Calu3 (cell line): ENCODE data around the gene C9orf78. TPM values are rescaled to one million over a fixed set of nuclear protein-coding genes. Genes with fewer than 3 reads are reported as not detected.

Experiments used
- BruUV-seq: library from RNA; stranded (reverse); fragments of 400-500 nt; replicated peaks from 2 replicates; lab custom pipeline; 2021; lab: Mats Ljungman, UMichigan
- CTCF ChIA-PET: fragments of 300-600 bp; sonication (Branson Sonifier 250); formaldehyde crosslinking; loops from one replicate; lab custom pipeline; 2022; ENCODE audit warnings: antibody characterized with exemption; lab: Charles Lee
- DNase-seq: peaks from one replicate; pipeline ENCODE4 v3.0.0; 2022
- H3K27ac Mint-ChIP-seq: one replicate; pipeline ENCODE4 v1.8.0; 2022; ENCODE audit warnings: mixed read lengths; ENCODE audit not compliant: unreplicated experiment
- H3K27me3 Mint-ChIP-seq: one replicate; pipeline ENCODE4 v1.8.0; 2022; ENCODE audit warnings: mixed read lengths; ENCODE audit not compliant: unreplicated experiment
- H3K36me3 Mint-ChIP-seq: one replicate; pipeline ENCODE4 v1.8.0; 2022; ENCODE audit warnings: mild to moderate bottlenecking, moderate library complexity, mixed read lengths; ENCODE audit not compliant: insufficient read depth, unreplicated experiment
- H3K4me1 Mint-ChIP-seq: one replicate; pipeline ENCODE4 v1.8.0; 2022; ENCODE audit warnings: mild to moderate bottlenecking, low read depth, mixed read lengths; ENCODE audit not compliant: unreplicated experiment
- H3K4me3 Mint-ChIP-seq: one replicate; pipeline ENCODE4 v1.8.0; 2022; ENCODE audit warnings: mild to moderate bottlenecking, low read depth, moderate library complexity, mixed read lengths; ENCODE audit not compliant: unreplicated experiment
- H3K9me3 Mint-ChIP-seq: one replicate; pipeline ENCODE4 v1.8.0; 2022; ENCODE audit warnings: low read depth, mixed read lengths; ENCODE audit not compliant: unreplicated experiment
- intact Hi-C: fragments of 100-400 bp; cut with micrococcal nuclease; formaldehyde crosslinking; loops from one replicate; pipeline ENCODE4 v1.10.0; 2022; ENCODE audit not compliant: unreplicated experiment
- total RNA-seq: library from RNA; stranded (reverse); gene quantifications from 2 replicates; pipeline ENCODE4 v1.2.3, GENCODE V29; 2022
- TF ChIP-seq, protein P1 (sequence below): fragments of 200-600 bp; IDR thresholded peaks from one replicate; pipeline ENCODE4 v1.8.0; 2022; ENCODE audit warnings: antibody characterized with exemption; ENCODE audit not compliant: unreplicated experiment

The C9orf78 gene
- total RNA-seq, 1 experiment from 2014 or later: 24.5 TPM

DNA sequence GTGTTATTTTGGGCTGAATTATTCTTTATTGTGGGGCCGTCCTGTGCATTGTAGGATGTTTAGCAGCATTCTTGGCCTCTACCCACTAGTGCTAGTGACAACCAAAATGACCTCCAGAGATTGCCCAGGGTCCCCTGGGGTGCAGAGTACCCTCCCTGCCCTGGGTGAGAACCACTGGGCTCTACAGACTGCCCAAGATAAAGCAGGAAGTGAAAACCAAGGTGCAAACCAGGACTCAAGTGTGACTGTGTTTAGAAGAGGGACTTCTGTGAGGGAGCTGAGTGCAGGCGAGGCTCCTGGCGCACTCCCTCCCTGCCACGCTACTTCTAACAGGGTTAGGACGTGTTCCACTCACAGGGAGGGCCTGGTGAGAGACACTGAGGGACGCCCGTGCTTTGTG is 41.7 kb upstream of the C9orf78 start:
- TF ChIP-seq, protein P1, sequence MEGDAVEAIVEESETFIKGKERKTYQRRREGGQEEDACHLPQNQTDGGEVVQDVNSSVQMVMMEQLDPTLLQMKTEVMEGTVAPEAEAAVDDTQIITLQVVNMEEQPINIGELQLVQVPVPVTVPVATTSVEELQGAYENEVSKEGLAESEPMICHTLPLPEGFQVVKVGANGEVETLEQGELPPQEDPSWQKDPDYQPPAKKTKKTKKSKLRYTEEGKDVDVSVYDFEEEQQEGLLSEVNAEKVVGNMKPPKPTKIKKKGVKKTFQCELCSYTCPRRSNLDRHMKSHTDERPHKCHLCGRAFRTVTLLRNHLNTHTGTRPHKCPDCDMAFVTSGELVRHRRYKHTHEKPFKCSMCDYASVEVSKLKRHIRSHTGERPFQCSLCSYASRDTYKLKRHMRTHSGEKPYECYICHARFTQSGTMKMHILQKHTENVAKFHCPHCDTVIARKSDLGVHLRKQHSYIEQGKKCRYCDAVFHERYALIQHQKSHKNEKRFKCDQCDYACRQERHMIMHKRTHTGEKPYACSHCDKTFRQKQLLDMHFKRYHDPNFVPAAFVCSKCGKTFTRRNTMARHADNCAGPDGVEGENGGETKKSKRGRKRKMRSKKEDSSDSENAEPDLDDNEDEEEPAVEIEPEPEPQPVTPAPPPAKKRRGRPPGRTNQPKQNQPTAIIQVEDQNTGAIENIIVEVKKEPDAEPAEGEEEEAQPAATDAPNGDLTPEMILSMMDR: no peak
- no peaks in the 10 kb centered on the region for H3K36me3 Mint-ChIP-seq
- intact Hi-C loops: no loop called here
- H3K27ac Mint-ChIP-seq: no peak overlapping the region
- H3K27me3 Mint-ChIP-seq: no peaks in the 10 kb centered on the region
- no peak overlapping the region for H3K4me3 Mint-ChIP-seq
- no peaks in the 10 kb centered on the region for H3K9me3 Mint-ChIP-seq
- DNase-seq: no peak
- no peaks in the 10 kb centered on the region for H3K4me1 Mint-ChIP-seq
- no TSS peak for BruUV-seq
- CTCF ChIA-PET: no interaction called here

DNA sequence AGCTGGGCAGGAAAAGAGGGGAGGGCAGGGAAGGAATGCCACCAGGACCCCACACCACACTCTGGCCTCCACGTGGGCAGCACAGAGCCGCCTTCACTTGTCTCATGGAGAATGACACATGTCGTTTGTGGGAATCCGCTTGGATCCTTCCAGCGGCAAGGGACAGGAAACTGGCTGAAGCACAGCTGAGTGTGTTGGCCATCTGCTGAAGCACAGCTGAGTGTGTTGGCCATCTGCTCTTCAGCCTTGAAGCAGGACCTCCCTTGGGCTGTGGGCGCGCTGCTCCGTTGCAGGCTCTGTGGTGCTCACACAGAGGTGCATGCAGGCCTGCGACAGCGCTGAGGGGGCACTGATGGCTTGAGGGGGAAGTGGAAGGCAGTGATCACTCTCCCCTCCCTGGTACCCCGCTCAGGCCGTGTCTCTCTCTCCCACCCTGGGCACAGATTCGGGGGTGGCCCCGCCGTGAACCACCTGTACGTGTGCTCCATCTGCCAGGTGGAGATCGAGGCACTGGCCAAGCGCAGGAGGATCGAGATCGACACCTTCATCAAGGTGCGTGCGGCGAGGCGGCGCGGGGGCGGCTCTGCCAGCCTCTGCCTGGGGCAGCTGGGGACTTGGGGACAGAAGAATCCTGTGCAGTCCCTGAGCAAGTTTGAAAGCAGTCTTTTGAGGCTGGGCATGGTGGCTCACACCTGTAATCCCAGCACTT is 40.8 kb upstream of the C9orf78 start:
- TF ChIP-seq, protein P1: no peak
- Mint-ChIP-seq H3K36me3 (no peaks in the 10 kb centered on the region), H3K4me1 (no peaks in the 10 kb centered on the region), H3K27me3 (no peaks in the 10 kb centered on the region), H3K4me3 (no peak overlapping the region), H3K9me3 (no peaks in the 10 kb centered on the region), H3K27ac (no peak overlapping the region)
- intact Hi-C loops: no loop called here
- no peak for DNase-seq
- CTCF ChIA-PET: interaction anchor here (0.7 kb wide), 1 partner anchor 250 kb away, joined by 5 read pairs; no protein-coding TSS in a partner anchor
- no TSS peak for BruUV-seq

DNA sequence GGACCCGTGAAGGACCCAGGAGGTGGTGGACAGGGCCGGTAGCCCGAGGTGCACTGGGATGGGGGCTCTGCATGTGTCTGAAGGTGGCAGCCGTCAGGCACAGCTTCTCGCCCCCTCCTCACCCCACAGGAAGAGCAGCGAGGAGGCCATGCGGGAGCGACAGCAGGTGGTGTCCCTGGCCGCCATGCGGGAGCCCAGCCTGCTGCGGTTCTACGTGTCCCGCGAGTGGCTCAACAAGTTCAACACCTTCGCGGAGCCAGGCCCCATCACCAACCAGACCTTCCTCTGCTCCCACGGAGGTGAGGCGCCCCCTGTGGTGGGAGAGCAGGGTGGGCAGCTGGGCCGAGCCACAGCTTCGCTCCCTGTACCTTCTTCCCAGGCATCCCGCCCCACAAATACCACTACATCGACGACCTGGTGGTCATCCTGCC is 40.1 kb upstream of the C9orf78 start:
- CTCF ChIA-PET: no interaction called here
- no TSS peak for BruUV-seq
- Mint-ChIP-seq H3K9me3 (no peaks in the 10 kb centered on the region), H3K4me3 (no peak overlapping the region), H3K36me3 (no peaks in the 10 kb centered on the region), H3K27ac (no peak overlapping the region), H3K27me3 (no peaks in the 10 kb centered on the region), H3K4me1 (no peaks in the 10 kb centered on the region)
- TF ChIP-seq, protein P1: no peak
- no peak for DNase-seq
- intact Hi-C loops: no loop called here

DNA sequence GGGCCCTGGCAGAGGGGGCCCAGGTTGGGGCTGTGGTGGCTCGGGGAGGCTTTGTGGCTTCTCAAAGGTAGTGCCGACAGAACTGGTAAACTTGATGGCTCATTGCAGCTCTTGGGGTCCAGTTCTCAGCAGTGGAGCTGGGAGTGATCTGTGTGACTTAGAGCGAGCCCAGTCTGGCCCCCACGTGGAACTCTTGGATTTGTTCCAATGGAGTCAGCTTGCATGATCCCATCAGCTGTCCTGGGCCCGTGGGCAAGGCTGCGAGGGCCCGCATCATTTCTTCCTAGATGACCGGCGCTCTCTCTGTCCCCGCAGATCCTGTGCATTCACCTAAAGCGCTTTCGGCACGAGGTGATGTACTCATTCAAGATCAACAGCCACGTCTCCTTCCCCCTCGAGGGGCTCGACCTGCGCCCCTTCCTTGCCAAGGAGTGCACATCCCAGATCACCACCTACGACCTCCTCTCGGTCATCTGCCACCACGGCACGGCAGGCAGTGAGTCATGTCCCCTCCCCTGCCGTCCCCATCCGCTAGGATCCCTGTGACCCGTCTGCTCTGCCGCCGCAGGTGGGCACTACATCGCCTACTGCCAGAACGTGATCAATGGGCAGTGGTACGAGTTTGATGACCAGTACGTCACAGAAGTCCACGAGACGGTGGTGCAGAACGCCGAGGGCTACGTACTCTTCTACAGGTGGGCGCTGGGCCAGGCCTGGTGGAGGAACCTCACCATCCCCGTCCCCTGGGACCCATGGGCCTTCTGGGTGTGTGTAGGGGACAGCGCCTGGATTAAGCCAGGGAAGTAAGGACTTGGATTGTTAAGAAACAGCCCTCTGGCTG is 39.4 kb upstream of the C9orf78 start:
- H3K27ac Mint-ChIP-seq: no peak overlapping the region
- DNase-seq: no peak
- TF ChIP-seq, protein P1: no peak
- H3K9me3 Mint-ChIP-seq: no peaks in the 10 kb centered on the region
- H3K27me3 Mint-ChIP-seq: no peaks in the 10 kb centered on the region
- CTCF ChIA-PET: no interaction called here
- H3K4me1 Mint-ChIP-seq: no peaks in the 10 kb centered on the region
- intact Hi-C loops: no loop called here
- no peaks in the 10 kb centered on the region for H3K36me3 Mint-ChIP-seq
- no TSS peak for BruUV-seq
- H3K4me3 Mint-ChIP-seq: no peak overlapping the region
